CD4-positive, alpha-beta T cell treated with Interleukin-10 for 1 hour (primary cell): ENCODE results near the gene TTC24.
A peak's percentile ranks its signal among the peaks of the same experiment; 100 is the strongest.
"Not testable (repeated sequence)": the region's sequence is repeated elsewhere in the genome, so short reads cannot be mapped to it uniquely, and the experiment has no call there.

Experiments used
- DNase-seq: peaks from one replicate; pipeline ENCODE4 v3.0.0-alpha.2; 2020

TTC24 gene

DNA sequence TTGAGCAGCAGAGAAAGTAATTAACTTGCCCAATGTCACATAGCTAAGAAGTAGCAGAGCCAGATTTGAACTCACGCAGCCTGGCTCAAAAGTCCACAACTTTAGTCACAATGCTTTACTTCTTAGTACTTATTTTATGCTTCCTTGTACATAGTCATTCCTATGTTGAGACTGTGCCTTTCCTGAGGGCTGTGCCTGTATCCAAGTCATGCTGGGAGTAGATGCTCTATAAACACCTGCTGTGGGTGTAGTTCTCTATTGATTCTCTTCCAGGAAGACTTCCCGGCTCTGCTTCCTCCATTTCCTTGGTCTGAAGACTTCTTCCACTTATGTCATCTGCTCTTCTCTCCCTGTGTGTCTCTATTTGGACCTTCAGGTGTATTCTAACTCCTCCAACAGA lies 23.8 kb upstream of the TTC24 start:
- DNase-seq, result no peak

DNA sequence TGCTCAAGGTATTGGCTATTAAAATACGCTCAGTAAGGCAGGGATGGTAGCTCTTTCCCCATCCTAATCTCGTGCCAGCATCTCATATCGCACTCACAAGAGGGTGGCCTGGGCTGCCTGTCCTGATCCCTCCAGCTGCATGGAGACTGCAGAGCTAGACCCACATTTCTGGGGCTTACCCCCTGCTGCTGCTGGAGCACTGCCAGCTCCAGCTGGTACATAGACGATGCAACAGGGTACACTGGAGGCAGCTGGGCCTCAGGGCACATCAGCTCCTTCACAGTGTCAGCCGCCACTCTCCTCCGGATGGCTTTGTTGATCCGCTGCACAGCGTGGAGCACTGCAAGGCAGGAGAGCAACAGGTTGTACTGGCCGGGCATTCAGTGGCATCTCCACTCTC lies 23.2 kb upstream of the TTC24 start:
- no peak for DNase-seq

DNA sequence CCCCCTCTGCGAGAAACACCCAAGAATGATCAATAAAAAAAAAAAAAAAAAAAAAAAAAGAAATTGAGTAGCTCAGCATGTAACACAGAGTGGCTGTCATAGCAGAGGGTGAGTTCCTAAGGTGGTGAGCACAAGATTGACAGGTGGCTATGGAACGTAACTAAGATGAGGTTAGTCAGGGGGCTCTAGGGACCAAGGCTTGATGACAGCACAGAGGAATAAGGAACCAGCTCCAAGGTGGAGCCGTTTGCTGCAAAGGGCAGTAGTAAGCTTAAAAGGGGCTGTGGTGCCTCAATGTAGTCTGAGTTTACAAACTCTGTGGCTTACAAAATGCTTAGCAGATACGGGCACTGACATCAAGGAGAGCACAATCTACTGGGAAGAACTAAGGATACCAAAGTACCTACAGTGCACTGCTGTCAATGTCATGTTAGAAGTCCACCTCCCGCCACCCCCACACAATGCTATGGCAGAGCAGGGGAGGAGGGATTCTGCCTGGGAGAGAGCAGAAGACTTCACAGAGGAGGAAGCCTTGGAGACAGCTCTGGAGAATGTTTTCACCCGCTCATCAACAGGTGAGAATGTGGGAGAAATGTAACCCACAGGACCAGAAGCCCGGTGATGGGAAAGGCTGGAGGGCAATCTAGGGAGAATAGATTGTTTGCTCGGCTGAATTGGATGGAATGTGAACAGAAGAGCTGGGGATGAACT lies 20.3 kb upstream of the TTC24 start:
- no peak for DNase-seq

DNA sequence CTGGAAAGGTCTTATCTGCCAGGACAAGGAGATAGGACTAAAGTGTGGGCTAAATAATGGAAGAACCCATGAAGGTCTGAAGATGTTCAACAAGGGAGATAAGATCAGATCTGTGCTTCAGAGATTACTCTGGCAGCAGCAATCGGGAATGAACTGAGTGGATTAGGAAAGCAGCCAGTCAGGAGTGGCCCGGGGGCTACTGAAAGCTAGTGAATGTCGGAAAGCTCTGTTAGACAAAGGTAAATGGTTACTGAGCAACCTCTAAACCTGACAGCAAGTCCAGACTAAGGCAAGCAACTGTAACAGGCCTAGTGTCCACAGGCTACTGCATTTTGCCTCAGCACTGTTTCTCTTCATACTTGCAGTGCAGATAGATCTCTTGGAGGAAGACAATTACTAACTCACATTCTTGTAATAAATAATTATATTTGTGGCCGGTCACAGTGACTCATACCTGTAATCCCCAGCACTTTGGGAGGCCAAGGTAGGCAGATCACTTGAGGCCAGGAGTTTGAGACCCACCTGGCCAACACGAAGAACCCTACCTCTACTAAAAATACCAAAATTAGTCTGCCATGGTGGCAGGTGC lies 19.6 kb upstream of the TTC24 start:
- DNase-seq, result no peak

DNA sequence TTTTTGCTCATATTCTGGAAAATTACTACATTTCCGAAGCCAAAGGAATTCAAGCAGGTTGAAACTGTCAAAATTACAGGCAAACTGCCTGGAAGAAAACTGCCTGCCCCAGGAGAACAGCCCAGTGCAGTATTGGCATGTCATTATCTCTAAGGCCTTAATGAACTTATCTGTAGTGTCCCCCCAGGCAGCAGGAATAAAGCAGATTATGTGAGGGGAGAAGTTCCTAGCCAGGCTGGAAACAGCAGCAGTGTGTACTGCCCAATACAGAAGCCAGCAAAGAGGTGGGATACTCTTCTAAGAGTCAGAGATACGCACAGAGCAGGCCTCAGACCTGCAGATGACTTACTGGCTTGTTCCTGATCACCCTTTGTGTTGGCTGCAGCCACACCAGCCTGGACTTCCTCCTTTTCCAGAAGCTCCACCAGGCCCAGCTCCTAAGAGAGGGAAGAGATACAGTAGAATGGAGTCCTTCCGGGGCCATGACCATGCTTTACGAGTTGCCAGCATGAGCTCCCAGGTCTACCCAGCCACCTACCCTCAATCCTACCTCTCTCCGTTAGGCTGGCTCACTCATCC lies 18.8 kb upstream of the TTC24 start:
- DNase-seq, result no peak

DNA sequence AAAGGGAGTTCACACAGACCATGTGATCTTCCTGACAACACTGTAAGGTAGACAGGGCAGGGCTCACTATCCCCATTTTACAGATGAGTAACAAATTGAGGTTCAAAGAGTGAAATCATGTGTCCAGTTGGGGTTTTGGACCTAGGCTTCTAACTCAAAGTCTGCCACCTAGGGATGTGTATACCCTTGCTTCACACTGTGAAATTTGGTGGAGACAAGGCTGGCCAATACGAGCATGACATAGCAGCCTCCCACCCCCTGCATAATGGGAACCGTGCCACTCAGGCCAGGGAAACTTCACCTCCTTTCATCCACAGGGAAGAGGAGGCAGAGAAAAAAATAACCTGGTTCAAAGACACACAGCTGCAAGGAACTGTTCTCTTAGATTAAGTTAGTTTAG lies 14.0 kb upstream of the TTC24 start:
- no peak for DNase-seq

DNA sequence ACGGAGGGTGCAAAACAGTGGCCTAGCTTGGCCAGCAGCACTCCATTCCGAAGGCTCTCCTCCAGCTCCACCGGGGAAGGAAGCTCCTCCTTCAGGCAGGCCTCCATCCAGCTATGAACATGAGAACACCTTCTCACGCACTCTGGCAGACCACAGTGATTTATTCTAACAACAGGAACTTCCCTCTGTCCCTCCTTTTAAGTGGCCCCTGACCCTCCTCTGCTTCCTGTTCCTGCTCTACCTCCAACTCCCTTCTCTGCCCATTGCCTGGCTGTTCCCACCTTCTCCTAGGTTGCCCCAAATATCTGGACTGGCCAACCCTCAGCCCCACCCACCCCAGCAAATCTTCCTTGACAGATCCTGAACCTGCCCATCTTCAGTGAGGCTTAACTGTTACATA lies 13.1 kb upstream of the TTC24 start:
- no peak for DNase-seq

DNA sequence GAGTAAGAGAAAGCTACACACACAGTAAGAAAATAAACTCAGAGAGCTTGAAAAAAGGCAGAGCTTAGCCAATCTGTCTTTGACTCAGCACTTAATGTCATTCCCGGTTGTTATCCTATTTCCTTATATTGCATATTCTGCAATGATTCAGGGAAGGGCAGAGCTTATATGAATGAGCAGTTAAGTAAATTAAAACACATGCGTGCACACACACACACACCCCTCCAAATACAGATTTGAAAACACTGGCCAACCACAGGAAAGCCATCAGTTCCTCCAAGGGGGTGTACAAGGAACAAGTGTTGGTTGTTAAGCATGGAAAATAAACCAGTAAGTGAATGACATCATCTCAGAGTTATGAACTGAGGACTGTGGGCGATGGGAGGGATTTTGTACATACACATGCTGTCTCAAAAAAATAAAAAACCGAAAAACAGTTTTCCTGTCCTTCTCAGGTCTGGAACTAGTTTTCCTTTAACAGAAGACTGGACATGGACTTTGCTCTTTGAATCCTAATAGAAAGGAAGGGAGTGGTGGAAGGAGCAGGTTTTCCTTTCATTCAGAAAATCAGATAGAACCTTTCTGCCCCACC lies 8.2 kb upstream of the TTC24 start:
- no peak for DNase-seq

DNA sequence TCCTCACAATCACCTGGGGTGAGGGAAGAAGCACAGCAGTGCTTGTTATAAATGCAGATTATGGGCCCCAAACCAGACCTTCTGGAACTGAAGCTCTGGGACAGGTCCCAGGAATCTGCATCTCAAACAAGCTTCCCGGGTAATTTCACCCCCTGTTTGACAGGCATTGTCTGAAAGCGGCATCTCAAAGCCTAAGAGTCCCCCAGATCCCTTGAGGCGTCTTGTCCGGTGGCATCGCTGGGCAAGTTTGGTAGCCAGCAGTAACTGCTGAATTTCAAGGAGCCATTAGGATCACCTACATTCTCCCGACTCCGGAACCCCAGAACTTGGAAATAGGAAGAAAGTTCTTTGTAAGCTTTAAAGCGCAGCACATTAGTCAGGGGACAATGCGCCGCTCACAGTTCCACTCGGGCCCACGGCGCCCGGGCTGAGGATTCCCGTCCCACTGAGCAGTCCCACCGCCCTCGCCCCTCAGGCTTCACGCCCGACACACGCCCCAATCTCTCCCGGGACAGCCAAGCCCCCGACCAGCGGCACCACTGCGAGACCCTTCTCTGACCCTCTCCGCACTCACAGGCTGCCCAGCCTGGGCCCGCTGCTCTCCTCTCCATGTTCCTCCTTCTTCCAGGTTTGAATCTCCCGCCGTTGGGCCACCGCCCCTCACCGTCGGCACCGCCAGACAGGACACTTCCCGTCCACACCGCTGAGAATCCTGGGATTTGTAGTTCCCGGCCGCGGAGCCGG lies 7.4 kb upstream of the TTC24 start, which contains the start of gene IQGAP3:
Gene IQGAP3, minus strand, starts transcription at position 647 of the 744 bp plus-strand sequence. Its CDS starts 36 bp downstream, at position 611.
- peak; percentile 82 for DNase-seq

DNA sequence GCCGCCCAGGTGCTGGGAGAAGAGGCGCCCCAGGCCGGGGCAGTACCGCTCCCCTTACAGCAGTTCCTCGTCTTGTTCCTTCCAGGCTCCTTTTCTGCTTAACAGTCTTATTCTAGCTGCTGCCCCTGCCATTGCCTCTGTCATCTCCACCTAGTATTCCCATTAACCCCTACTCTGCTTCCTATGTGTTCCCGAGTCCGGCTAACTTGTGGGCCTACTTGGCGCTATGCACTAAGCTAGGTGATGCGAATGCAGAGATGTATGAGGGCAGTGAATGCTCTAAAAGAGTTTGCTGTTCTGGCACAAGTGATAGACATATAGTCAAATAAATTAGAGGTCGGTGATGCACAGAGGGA lies 6.9 kb upstream of the TTC24 start:
- no peak for DNase-seq

DNA sequence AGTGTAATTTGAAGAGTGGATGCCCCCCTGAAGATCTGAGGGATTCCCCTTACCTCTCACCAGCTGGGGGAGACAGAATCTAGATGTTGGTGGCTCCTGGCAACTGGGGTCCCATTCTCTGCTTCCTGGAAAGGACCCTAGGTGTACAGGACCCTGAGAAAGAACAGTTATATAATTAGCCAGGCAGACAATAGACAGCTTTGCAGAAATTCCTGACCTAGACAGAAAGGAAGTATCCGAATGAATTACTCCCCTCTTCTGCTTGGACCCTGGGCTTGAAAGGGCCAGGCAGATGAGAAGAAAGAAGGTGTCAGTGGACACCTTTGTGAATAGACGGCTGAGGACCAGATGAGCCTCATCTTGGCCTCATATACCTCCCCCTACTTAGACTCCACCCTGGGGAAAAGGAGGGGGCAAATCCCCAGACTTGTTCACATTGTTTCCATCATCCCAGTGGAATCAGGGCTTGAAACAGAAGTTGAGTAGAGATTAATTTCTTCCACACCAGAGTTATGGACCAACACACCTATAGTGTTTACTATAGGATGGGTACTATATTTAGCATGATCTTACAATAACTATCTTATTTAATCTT lies 5.4 kb upstream of the TTC24 start:
- no peak for DNase-seq

DNA sequence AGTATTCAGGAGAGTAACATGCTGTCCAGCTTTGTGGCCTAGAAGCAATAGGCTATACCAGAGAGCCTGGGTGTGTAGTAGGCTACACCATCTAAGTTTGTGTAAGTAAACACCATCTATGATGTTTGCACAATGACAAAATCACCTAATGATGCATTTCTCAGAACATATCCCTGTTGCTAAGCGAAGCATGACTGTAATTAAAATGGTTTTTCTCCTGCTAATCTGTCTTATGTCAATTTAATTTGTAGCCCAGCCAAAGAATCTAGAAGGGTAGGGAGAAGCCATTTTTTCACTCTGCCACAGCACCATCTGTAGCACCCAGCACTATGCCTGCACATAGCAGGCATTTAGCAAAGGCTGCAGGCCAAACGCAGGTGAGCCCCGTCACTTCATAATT lies 2.0 kb upstream of the TTC24 start:
- no peak for DNase-seq

DNA sequence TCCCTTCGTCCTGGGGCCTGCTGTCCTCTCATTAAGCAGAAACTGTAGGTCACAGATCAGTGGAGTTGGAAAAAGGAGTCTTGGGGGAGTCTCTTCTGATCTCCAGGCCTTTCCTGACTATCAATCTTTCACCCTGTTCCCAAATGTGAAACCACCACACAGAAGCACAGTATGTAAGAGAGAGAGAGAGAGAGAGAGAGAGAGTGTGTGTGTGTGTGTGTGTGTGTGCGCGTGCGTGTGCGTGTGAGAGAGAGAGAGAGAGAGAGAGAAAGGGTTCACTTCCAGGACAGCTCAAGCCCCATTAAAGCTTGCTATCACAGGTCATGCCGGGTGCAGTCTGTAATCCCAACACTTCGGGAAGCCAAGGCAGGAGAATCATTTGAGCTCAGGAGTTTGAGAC lies 1.5 kb upstream of the TTC24 start:
- no peak for DNase-seq

DNA sequence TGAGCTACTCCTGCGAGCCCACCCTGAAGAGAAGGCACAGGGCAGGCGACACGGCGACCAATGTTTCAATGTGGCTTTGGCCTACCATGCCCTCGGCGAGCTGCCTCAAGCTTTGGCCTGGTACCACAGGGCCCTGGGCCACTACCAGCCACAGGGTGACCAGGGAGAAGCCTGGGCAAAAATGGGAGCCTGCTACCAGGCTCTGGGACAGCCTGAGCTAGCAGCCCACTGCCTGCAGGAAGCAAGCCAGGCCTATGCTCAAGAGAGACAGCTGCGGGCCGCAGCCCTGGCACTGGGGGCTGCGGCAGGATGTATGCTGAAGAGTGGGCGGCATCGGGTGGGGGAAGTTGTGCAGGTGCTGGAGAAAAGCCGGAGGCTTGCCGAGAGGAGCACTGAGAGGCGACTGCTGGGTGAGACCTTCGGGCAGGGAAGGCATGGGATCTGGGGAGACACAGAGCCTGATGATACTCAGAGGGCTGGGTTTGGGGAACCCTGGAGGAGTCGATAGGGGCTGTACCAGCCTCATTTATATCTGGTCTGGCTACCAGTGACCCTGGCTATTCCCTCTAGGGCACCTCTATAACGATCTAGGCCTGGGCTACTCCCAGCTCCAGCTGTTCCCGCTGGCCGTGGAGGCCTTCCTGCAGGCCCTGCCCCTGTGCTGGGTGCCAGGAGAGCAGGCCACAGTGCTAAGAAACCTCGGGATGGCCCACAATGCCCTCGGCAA lies 2.3 kb downstream of the TTC24 start:
- peak; percentile 33 for DNase-seq

DNA sequence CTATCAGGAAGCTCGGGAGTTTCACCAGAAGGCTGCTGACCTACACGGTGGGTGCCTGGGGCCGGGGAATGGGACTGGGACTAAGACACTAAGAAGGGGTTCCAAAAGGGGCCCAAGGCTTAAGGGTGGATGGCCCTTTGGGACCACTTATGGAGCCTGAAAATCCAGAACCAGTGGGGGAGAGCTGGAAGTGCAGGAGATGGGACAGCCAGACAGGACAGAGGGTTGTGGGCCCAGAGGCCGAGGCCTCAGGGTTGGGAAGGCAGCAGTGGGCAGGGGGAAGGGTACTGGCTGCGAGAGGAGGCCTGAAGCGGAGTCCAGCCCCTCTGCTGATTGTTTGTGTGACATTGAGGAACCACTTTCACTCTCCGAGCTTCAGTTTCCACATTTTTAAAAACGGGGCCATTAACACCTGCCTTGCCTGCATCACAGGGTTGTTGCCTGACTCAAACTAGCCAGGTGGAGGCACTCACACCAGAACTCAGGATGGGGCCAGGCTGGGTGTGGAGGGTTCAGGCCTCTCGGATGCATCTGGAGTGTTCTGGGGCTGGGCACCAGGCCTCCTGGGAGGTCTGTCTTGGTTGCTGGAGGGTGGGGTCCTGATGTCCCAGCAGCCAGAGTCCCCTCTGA lies 3.0 kb downstream of the TTC24 start:
- no peak for DNase-seq

DNA sequence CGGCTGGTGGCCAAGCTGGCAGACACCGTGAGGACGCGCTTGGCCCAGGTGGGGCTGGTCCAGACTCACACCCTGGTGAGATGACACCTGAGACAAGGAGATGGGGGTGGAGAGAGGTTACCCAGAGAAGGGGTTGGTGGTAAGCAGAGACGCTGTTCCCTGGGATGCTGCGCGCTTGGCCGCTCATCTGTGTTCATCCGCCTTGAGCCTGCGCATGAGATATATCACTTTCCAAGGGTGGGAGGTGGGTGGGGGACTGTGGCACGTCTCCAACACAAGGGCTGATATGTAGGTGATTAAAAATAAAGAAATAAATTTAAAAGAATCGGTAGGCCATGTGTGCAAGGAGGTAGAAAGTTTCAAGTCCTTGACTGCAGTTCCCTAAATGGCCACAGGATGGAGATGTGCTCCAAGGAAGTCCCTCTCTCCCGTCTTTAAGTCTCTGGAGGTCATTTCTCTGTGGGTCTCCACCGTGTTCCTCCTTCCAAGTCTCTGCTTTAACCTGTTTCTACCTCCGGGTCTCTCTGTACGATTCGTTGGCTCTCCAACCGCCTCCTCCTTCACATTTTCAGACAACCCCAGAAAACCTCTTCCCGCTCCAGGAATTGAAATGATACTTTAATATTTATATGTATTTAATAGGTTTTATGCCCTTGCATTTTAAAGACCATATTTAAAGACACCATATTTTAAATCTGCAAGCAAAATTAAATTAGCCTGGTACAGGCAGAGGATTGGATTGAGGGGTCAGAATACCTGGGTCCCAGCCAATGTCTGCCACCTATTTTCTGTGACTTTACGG lies 4.5 kb downstream of the TTC24 start:
- DNase-seq, result peak; percentile 83

DNA sequence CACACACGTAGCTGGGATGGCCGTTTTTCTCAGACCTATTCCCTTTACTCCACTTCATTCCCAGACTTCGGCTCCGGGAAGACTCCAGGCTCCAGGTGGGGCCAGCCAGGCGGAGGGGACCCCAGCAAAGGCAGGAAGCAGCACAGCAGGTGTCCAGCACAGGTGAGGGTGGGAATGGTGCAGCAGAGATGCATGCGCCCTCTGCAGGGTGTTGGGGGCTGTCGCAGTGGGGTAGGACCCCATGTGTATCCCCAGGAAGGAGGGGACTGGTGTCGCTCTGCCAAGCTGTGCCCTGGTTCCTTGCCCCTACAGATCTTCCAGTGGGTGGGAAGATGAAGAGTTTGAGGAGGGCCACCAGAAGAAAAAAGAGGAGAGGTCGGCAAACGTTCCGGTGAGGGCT lies 5.3 kb downstream of the TTC24 start:
- no peak for DNase-seq

DNA sequence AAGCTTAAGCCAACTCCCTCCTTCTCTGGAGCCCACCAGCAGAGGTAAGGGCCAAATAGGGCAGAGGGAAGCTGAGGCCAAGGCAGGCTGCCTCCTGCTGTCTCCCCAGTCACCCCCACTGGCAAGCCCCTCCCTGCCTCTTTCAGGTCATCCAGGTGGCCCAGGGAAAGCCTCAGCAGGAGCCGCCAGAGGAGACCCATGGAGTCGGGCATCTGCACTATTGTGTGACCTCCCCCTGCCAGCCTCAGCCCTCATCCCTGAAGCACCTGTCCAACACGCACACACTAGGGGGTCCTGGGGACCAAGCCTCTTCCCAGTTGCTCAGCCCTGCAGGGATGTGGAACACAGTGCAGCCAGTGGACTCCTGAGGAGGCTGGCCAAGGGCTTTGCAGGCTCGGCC lies 6.8 kb downstream of the TTC24 start:
- DNase-seq, result no peak

DNA sequence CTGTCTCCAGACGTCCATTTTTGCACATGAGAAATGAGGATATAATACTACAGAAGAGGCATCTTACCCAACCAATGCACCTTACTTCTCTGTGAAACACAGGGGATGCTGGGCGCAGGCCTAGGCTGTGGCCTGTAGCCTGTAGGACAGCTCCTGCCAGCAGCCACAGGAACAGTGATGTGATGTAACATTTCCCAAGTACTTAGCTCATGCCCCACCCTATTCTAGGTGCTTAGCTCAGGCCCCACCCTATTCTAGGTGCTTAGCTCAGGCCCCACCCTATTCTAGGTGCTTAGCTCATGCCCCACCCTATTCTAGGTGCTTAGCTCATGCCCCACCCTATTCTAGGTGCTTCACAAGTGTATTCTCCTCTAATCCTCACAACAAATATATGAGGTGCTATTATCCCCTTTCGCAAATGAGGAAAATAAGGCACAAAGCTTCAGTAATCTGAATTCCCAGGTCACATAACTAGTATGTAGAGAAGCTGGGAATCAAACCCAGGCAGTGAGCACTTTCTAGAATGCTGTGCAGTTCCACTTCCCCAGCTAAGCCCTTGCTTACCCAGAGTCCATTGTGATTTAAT lies 7.5 kb downstream of the TTC24 start:
- DNase-seq, result no peak

DNA sequence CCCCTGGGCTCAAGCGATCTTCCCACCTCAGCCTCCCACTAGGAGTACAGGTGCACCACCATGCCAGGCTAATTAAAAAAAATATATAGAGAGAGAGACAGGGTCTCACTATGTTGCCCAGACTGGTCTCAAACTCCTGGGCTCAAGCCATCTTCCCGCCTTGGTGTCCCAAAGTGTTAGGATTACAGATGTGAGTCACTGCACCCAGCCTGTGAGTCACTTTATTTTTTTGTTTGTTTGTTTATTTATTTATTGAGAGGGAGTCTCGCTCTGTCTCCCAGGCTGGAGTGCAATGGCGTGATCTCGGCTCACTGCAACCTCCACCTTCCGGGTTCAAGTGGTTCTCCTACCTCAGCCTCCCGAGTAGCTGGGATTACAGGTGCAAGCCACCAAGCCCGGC lies 8.4 kb downstream of the TTC24 start:
- DNase-seq, result not testable (repeated sequence)

DNA sequence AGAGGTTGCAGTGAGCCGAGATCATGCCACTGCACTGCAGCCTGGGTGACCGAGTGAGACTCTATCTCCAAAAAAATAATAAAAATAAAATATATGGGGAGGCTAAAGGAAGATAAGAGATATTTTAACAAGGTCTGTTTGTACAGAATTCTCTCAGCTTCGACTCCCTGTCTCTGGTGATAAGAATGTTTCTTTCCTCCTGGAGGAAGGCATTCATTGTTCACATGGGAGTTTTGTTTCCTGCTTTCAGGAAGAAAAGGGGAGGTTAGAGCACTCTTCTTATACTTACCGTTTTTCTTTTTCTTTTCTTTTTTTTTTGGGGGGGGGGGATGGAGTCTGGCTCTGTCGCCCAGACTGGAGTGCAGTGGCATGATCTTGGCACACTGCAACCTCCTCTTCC lies 10.0 kb downstream of the TTC24 start:
- DNase-seq, result no peak
